ENCODE measurements around the gene IFNL1. TPM values are rescaled to one million over a fixed set of nuclear protein-coding genes. Genes with fewer than 3 reads are reported as not detected.

Gene IFNL1
- total RNA-seq, 1 donor from 2014 or later, result not detected

DNA sequence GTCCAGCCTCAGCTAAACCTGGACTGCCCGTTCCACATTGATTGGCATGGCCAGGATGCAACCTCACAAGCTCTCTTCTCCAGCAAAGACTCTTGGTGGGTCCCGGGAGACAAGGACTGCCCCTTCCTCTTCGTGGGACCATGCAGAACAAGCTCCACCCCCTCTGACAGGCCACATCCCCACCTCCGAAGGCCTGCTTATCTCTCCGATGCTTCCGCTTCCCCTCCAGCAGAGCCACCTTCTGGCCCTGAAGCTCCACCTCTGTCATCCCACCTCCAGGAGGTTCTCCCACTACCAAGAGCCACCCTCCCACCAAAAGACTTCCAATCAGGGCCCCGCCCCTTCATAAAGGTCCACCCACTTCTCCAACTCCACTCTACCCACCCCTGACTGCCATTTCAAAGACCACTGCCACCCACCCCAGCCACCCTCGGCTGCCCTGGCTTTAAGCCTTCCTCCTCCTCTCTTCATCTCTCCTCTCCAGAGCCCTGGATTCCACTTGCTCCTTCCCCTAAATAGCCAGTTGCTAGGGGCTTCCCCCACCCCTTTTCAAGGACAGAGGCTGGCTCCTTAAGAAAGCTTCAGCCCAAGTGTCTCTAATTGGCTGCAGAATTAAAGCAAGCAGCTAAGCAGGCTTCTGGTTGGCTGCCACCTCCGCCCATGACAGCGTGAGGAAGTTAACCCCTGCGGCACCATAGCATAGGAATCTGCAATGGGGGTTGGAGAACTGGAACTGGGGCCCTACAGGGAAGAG, 14.5 kb downstream of the IFNL1 start:
- H3K4me3 ChIP-seq (ENCODE audit: low read depth, low read length), result no peak overlapping the region
- DNase-seq (ENCODE audit: low read depth), result no peak
- TF ChIP-seq, protein P1, sequence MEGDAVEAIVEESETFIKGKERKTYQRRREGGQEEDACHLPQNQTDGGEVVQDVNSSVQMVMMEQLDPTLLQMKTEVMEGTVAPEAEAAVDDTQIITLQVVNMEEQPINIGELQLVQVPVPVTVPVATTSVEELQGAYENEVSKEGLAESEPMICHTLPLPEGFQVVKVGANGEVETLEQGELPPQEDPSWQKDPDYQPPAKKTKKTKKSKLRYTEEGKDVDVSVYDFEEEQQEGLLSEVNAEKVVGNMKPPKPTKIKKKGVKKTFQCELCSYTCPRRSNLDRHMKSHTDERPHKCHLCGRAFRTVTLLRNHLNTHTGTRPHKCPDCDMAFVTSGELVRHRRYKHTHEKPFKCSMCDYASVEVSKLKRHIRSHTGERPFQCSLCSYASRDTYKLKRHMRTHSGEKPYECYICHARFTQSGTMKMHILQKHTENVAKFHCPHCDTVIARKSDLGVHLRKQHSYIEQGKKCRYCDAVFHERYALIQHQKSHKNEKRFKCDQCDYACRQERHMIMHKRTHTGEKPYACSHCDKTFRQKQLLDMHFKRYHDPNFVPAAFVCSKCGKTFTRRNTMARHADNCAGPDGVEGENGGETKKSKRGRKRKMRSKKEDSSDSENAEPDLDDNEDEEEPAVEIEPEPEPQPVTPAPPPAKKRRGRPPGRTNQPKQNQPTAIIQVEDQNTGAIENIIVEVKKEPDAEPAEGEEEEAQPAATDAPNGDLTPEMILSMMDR (conservative IDR thresholded peaks at IDR 0.05; ENCODE audit: low read depth, low read length), result no peak

DNA sequence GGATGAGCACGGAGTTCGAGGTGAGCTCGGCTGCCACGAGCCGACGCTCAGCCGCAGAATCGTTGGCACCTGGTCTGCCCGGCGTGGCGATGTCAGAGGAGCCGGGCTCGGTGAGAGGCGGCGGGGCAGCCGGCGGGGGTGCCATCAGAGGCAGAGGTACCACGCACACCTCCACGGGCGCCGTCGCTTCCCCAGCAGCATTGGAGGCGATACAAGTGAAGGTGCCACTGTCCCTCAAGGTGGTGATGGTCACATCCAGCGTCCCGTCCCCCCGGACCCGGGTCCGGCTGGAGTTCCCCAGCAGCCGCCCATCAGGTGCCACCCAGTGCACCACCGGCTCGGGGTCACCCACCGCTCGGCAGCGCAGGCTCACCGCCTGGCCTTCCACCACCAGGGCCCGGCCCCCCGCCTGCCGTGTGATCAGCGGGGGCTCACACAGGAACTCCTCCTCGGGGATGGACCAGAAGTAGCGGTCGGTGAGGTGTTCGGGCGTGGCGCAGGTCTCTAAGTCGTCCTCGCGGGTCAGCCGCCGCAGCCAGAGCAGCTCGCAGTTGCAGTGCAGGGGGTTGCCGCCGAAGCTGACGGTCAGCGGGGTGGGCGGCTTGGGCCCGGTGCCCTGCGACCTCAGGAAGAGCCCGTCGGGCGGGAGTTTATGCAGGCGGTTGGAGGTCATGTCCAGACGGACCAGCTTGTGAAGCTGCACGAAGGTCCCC, 18.0 kb downstream of the IFNL1 start:
- H3K4me3 ChIP-seq (ENCODE audit: low read depth, low read length), result no peak overlapping the region
- TF ChIP-seq, protein P1 (conservative IDR thresholded peaks at IDR 0.05; ENCODE audit: low read depth, low read length), result no peak
- DNase-seq (ENCODE audit: low read depth), result no peak

DNA sequence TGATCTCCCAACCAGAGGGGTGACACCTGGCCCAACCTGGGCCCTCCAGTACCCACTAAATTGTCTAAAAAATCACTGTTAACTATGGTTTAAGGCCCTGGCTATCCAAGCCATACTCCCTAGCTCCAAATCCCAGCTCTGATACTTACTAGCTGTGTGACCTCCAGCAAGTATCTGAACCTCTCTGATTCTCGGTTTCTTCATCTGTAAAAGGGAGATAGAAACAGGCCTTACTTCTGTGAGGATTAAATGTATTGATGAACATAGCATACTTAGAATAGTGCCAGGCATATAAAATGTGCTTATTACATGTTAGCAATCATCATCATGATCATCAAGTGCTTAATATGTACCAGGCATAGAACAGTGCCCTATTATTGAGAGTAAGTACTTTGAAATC, 19.7 kb downstream of the IFNL1 start:
- H3K4me3 ChIP-seq (ENCODE audit: low read depth, low read length), result no peak overlapping the region
- TF ChIP-seq, protein P1 (conservative IDR thresholded peaks at IDR 0.05; ENCODE audit: low read depth, low read length), result no peak
- no peak for DNase-seq (ENCODE audit: low read depth)

DNA sequence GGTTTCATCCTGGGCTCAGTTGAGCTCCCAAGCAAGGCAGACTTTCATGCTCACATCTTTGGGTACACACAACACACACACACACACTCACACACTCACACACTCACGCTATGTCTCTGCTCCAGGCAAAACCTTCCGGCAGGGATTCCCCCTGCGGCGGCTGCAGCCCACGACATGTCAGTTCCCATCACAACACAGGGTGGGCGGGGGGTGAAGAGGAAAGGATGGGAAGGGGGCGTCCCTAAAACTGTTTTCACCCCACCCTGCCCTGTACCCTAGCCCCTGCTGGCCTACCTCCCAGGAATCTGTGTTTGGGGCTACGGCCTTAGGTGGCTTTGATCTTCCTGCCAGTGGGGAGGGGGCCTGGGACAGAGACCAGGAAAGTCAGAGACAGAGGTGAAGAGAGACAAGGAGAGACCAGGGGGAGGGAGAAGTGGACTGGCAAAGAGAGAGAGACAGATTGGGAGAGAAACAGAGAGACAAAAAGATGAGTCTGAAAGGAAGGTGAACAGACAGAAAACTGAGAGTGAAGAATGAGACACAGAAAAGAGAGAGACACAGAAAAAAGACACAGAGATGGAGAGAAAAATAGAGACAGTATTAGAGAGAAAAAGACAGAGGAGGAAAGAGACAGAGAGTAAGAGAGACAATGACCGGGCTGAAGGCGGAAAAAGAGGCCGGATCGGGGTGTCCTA, 20.6 kb downstream of the IFNL1 start:
- DNase-seq (ENCODE audit: low read depth), result no peak
- TF ChIP-seq, protein P1 (conservative IDR thresholded peaks at IDR 0.05; ENCODE audit: low read depth, low read length), result no peak
- no peak overlapping the region for H3K4me3 ChIP-seq (ENCODE audit: low read depth, low read length)

DNA sequence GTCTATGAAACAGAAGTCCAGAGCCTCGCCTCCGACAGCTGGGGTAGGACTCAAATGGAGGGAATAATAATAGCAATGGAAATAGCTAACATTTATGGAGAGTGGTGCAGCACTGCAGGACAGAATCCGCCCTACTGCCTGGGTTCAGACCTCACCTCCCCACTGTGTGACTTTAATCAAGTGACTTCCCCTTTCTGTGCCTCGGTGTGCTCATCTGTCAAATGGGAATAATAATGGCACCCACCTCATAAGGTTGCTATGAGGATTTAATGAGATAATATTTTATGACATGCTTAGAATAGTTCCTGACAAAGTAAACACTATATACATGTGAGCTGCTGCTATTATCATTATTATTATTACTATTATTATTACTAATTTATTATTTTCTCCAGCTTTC, 21.3 kb downstream of the IFNL1 start:
- DNase-seq (ENCODE audit: low read depth), result no peak
- TF ChIP-seq, protein P1 (conservative IDR thresholded peaks at IDR 0.05; ENCODE audit: low read depth, low read length), result no peak

DNA sequence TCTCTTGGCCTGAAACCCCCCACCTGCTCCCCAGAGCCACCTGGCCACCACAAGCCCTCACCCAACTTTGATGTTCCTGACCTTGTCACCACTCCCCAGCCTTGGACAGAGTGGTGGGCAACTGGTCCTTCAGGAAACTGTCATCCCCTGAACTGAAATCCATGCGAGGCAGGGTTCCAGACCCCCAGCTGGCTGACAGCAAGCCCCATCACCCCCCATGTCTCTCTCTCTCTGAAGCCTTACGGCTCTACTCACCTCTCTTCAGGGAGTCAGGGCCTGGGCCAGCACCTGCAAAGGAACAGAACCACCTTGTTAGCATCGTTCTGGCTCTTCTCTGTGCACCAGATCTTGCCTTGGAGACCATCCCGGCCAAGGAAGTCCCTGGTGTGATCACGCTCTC, 21.9 kb downstream of the IFNL1 start:
- no peak for DNase-seq (ENCODE audit: low read depth)
- TF ChIP-seq, protein P1 (conservative IDR thresholded peaks at IDR 0.05; ENCODE audit: low read depth, low read length), result no peak
- H3K4me3 ChIP-seq (ENCODE audit: low read depth, low read length), result no peak overlapping the region

More for the DNA sequence above, 21.3 kb downstream of the IFNL1 start:
- no peak overlapping the region for H3K4me3 ChIP-seq (ENCODE audit: low read depth, low read length)

Measured in epithelial cell of proximal tubule (primary cell).